A549 (cell line): ENCODE data around the gene WNT7B. TPM values are rescaled to one million over a fixed set of nuclear protein-coding genes. Genes with fewer than 3 reads are reported as not detected.
A peak's percentile ranks its signal among the peaks of the same experiment; 100 is the strongest.

Experiments
- ATAC-seq, 2 experiments: fragments of 200-7000 bp in 1 of 2; fragments of >200 bp in 1 of 2; cut with Nextera tagmentation in 1 of 2; cut with Tn5 transposase in 1 of 2; 3 replicates each; pipeline versions ENCODE4 v1.8.0 to v1.9.1; 2018 to 2020; ENCODE audit warnings: mild to moderate bottlenecking in 1 of 2, moderate library complexity in 1 of 2
- CTCF ChIA-PET: fragments of 300-600 bp; sonication (Branson Sonifier 250); formaldehyde crosslinking; extraction: SDS; loops from one replicate; lab custom pipeline; 2021; ENCODE audit warnings: antibody characterized with exemption, inconsistent platforms; lab: Yijun Ruan, JAX
- POLR2A ChIA-PET: fragments of 350-600 bp; formaldehyde crosslinking; extraction: SDS; loops from one replicate; lab custom pipeline; 2021; ENCODE audit warnings: antibody characterized with exemption, inconsistent platforms; lab: Yijun Ruan, JAX
- DNase-seq, 2 experiments: peaks; one replicate each; pipeline versions ENCODE4 v3.0.0 to v3.0.0-alpha.2; 2011 to 2016; ENCODE audit warnings: low read depth in 1 of 2, low spot score in 1 of 2
- FAIRE-seq: peaks from 2 replicates; lab custom pipeline; 2011; peaks lifted over from hg19 to GRCh38; lab: Jason Lieb, UNC
- H3K27ac ChIP-seq, 2 experiments: fragments of >200 bp; sonication (Bioruptor Twin); formaldehyde crosslinking; 3 replicates each; pipeline ENCODE4 v1.5.1; 2016 to 2017
- H3K4me1 ChIP-seq: fragments of >200 bp; sonication (Bioruptor Twin); formaldehyde crosslinking; 3 replicates; pipeline ENCODE4 v1.6.1; 2016
- H3K4me2 ChIP-seq: fragments of >200 bp; sonication (Bioruptor Twin); formaldehyde crosslinking; 3 replicates; pipeline ENCODE4 v1.6.1; 2016
- H3K4me3 ChIP-seq: fragments of >200 bp; sonication (Bioruptor Twin); formaldehyde crosslinking; 3 replicates; pipeline ENCODE4 v1.5.1; 2016
- H3K9me3 ChIP-seq: fragments of >200 bp; sonication (Bioruptor Twin); formaldehyde crosslinking; 3 replicates; pipeline ENCODE4 v1.6.1; 2016
- ATOH8 ChIP-seq: fragments of 250-450 bp; sonication (Bioruptor Pico); IDR thresholded peaks from 2 replicates; pipeline ENCODE4 v1.5.0; 2020; ENCODE audit warnings: low read depth, mild to moderate bottlenecking, moderate library complexity
- BCL3 ChIP-seq: fragments of >200 bp; sonication (Bioruptor Twin); formaldehyde crosslinking; IDR thresholded peaks from 3 replicates; pipeline ENCODE4 v1.6.1; 2016
- BHLHE40 ChIP-seq: IDR thresholded peaks from 2 replicates; pipeline ENCODE4 v1.6.1; 2012; ENCODE audit warnings: low read depth, low read length, inconsistent platforms
- CBX2 ChIP-seq: fragments of 200-600 bp; sonication (generic); IDR thresholded peaks from 2 replicates; pipeline ENCODE4 v1.6.1; 2016; ENCODE audit warnings: low read depth, mild to moderate bottlenecking, borderline replicate concordance
- CBX8 ChIP-seq: fragments of 200-600 bp; sonication (generic); IDR thresholded peaks from 2 replicates; pipeline ENCODE4 v1.6.1; 2016
- CTCF ChIP-seq: fragments of >200 bp; sonication (Bioruptor Twin); formaldehyde crosslinking; IDR thresholded peaks from 3 replicates; pipeline ENCODE4 v1.5.1; 2016
- E2F6 ChIP-seq: IDR thresholded peaks from 2 replicates; pipeline ENCODE4 v1.6.1; 2012; ENCODE audit warnings: low read depth, borderline replicate concordance
- ESRRA ChIP-seq: fragments of 150-350 bp; IDR thresholded peaks from 2 replicates; pipeline ENCODE4 v1.6.1; 2014; ENCODE audit warnings: mild to moderate bottlenecking, low read length, borderline replicate concordance
- GATA3 ChIP-seq: IDR thresholded peaks from 2 replicates; pipeline ENCODE4 v1.6.1; 2012; ENCODE audit warnings: borderline replicate concordance
- HDAC2 ChIP-seq: fragments of 200-600 bp; sonication (generic); IDR thresholded peaks from 2 replicates; pipeline ENCODE4 v1.6.1; 2016
- HMGXB4 ChIP-seq: fragments of 250-450 bp; sonication (Bioruptor Pico); IDR thresholded peaks from 2 replicates; pipeline ENCODE4 v1.5.0; 2021; ENCODE audit warnings: mild to moderate bottlenecking, moderate library complexity, borderline replicate concordance
- HOXA7 ChIP-seq: fragments of 250-450 bp; sonication (Bioruptor Pico); IDR thresholded peaks from 2 replicates; pipeline ENCODE4 v1.5.0; 2020; ENCODE audit warnings: mild to moderate bottlenecking, moderate library complexity
- HOXB5 ChIP-seq: fragments of 250-450 bp; sonication (Bioruptor Pico); IDR thresholded peaks from 2 replicates; pipeline ENCODE4 v1.5.0; 2020; ENCODE audit warnings: mild to moderate bottlenecking, moderate library complexity
- JUN ChIP-seq, 2 experiments: fragments of >200 bp; sonication (Bioruptor Twin); formaldehyde crosslinking; IDR thresholded peaks; 2 replicates in 1 of 2; 3 replicates in 1 of 2; pipeline ENCODE4 v1.6.1; 2016 to 2017
- KDM1A ChIP-seq: fragments of 200-600 bp; sonication (generic); IDR thresholded peaks from 2 replicates; pipeline ENCODE4 v1.6.1; 2016; ENCODE audit warnings: low read depth, mild to moderate bottlenecking
- MAZ ChIP-seq: fragments of 150-350 bp; IDR thresholded peaks from 2 replicates; pipeline ENCODE4 v1.6.1; 2014; ENCODE audit warnings: antibody characterized with exemption, low read depth, low read length, borderline replicate concordance
- NR3C1 ChIP-seq: fragments of >200 bp; sonication (Bioruptor Twin); formaldehyde crosslinking; IDR thresholded peaks from 3 replicates; pipeline ENCODE4 v1.6.1; 2017
- PBX3 ChIP-seq: IDR thresholded peaks from 2 replicates; pipeline ENCODE4 v1.6.1; 2012
- POLR2AphosphoS2 ChIP-seq: conservative IDR thresholded peaks from 2 replicates; pipeline ENCODE4 v1.6.1; 2012; ENCODE audit warnings: low read length, improper control_type of control experiment, inconsistent platforms
- RAD21 ChIP-seq, 2 experiments: fragments of >200 bp in 1 of 2; sonication (Bioruptor Twin) in 1 of 2; formaldehyde crosslinking in 1 of 2; IDR thresholded peaks in 1 of 2; conservative IDR thresholded peaks in 1 of 2; 2 replicates in 1 of 2; 3 replicates in 1 of 2; pipeline ENCODE4 v1.6.1; 2012 to 2018; ENCODE audit warnings: inconsistent platforms in 1 of 2
- RFX5 ChIP-seq: fragments of 450-650 bp; IDR thresholded peaks from 2 replicates; pipeline ENCODE4 v1.7.1; 2014; ENCODE audit warnings: antibody characterized with exemption, mild to moderate bottlenecking, moderate library complexity
- SMC3 ChIP-seq: fragments of >200 bp; sonication (Bioruptor Twin); formaldehyde crosslinking; IDR thresholded peaks from 3 replicates; pipeline ENCODE4 v1.6.1; 2018; ENCODE audit warnings: inconsistent platforms
- ZNF302 ChIP-seq: fragments of 250-450 bp; sonication (Bioruptor Pico); IDR thresholded peaks from 2 replicates; pipeline ENCODE4 v1.9.0; 2021; ENCODE audit warnings: inconsistent platforms, mild to moderate bottlenecking, moderate library complexity
- WGBS: methylation state at CpG from one replicate; pipeline ENCODE4 v1.1.6; 2017; ENCODE audit errors: missing lambda C conversion rate; 5-methylcytosine and 5-hydroxymethylcytosine counted together
- polyA plus RNA-seq, 4 experiments: library from polyadenylated mRNA; depleted of rRNA in 3 of 4; stranded (reverse); fragments of >200 nt; fragmentation: RNase III in 1 of 4; extraction: RNeasy Plus Mini Kit Qiagen cat#74134 plus additional on column Dnase treatment in 1 of 4; gene quantifications; 2 replicates in 3 of 4; 3 replicates in 1 of 4; pipeline ENCODE4 v1.2.3, GENCODE V29; 2011 to 2017

The WNT7B gene
- polyA plus RNA-seq, 2 of the 4 experiments (the other 2 are of a cell fraction): 16.9 to 80.8 TPM

GRCh38 chr22:45994491-45995404 lies 17.8 kb upstream of the WNT7B start:
- DNase-seq: peak; percentile 49 to 55
- no peak for FAIRE-seq
- ChIA-PET POLR2A (no interaction called here), CTCF (interaction anchor here (0.5 to 10.7 kb wide), 46 partner anchors 8 to 432 kb away, joined by 3 to 133 read pairs (median 4); partner anchors contain the start of genes GTSE1 and TTC38)
- H3K4me2 ChIP-seq: 0 out of 3 replicates have a peak overlapping the region, but pooled peaks have one; percentile 23
- TF ChIP-seq SMC3 (peak; percentile 72), ATOH8 (CRISPR knock-in tag) (no peak), BHLHE40 (no peak), RAD21 (conservative IDR thresholded peaks at IDR 0.05 in 1 of 2, IDR thresholded peaks at IDR 0.05 in 1 of 2) (peak; percentile 88 to 93), CTCF (peak; percentile 75)
- ATAC-seq: peak; percentile 74 to 90
- H3K27ac ChIP-seq: peak overlapping the region; percentile 51 to 72; a peak in 4 of 6 replicates
- H3K4me1 ChIP-seq: no peaks in the 10 kb centered on the region
- WGBS: 36% methylated on average over 16 of the region's 27 CpGs
- H3K4me3 ChIP-seq: no peak overlapping the region
- H3K9me3 ChIP-seq: no peaks in the 10 kb centered on the region

- no peak for ATAC-seq
- Histone ChIP-seq H3K9me3 (no peaks in the 10 kb centered on the region), H3K4me2 (no peak overlapping the region), H3K4me3 (no peak overlapping the region), H3K27ac (no peak overlapping the region), H3K4me1 (no peaks in the 10 kb centered on the region)
- no peak for FAIRE-seq
- no peak for DNase-seq
- 31% methylated on average over 2 of the region's 2 CpGs for WGBS
- ChIA-PET CTCF (interaction anchor here (0.6 to 10.7 kb wide), 27 partner anchors 8 to 431 kb away, joined by 3 to 133 read pairs (median 4); no protein-coding TSS in a partner anchor), POLR2A (no interaction called here)
- no peak for TF ChIP-seq PBX3
- no peak for TF ChIP-seq E2F6
- no peak for TF ChIP-seq ESRRA
- no peak for TF ChIP-seq GATA3
- TF ChIP-seq JUN (IDR thresholded peaks at IDR 0.05): no peak
- no peak for TF ChIP-seq RFX5
- no peak for TF ChIP-seq HMGXB4 (CRISPR knock-in tag)
- no peak for TF ChIP-seq NR3C1
- TF ChIP-seq HOXA7 (CRISPR knock-in tag): no peak
- no peak for TF ChIP-seq BCL3
- no peak for TF ChIP-seq CTCF
- TF ChIP-seq POLR2AphosphoS2: no peak
- TF ChIP-seq HDAC2: no peak
- TF ChIP-seq CBX8: no peak
- TF ChIP-seq KDM1A: no peak
- no peak for TF ChIP-seq ZNF302 (CRISPR knock-in tag)
- no peak for TF ChIP-seq MAZ
- no peak for TF ChIP-seq HOXB5 (CRISPR knock-in tag)
- TF ChIP-seq CBX2: no peak
These were observed 16.9 kb upstream of the WNT7B start for GRCh38 chr22:45993841-45994240.
